Gastrocnemius medialis (tissue), 4 donors: ENCODE measurements around the gene PHKG2. TPM values are rescaled to one million over a fixed set of nuclear protein-coding genes. Genes with fewer than 3 reads are reported as not detected.

Experiments used
- ATAC-seq, 2 donors: fragments of 150-250 bp; one replicate each; pipeline ENCODE4 v1.9.1; 2016
- DNase-seq, 2 donors: peaks; one replicate each; pipeline ENCODE4 v3.0.0-alpha.2; 2019
- H3K27ac ChIP-seq, 4 donors: fragments of 200-600 bp; sonication (generic); 1 replicate in 1 of 4; 2 replicates in 3 of 4; pipeline ENCODE4 v1.5.1; 2016 to 2018; ENCODE audit warnings: mild to moderate bottlenecking in 2 of 4, moderate library complexity in 1 of 4
- H3K27me3 ChIP-seq, 3 donors: fragments of 200-600 bp; sonication (generic) in 2 of 3; 1 replicate in 1 of 3; 2 replicates in 2 of 3; pipeline versions ENCODE4 v1.5.1 to v1.6.0; 2016 to 2019; ENCODE audit warnings: mild to moderate bottlenecking in 1 of 3, moderate library complexity in 1 of 3
- H3K36me3 ChIP-seq, 2 donors: fragments of 200-600 bp; sonication (generic) in 1 of 2; one replicate each; pipeline ENCODE4 v1.5.1; 2017 to 2018
- H3K4me1 ChIP-seq, 2 donors: fragments of 200-600 bp; sonication (generic) in 1 of 2; one replicate each; pipeline ENCODE4 v1.5.1; 2016 to 2017; ENCODE audit warnings: mild to moderate bottlenecking in 2 of 2
- H3K4me3 ChIP-seq, 4 donors: fragments of 200-600 bp; sonication (generic) in 3 of 4; 1 replicate in 1 of 4; 2 replicates in 3 of 4; pipeline ENCODE4 v1.5.1; 2016 to 2019; ENCODE audit warnings: mild to moderate bottlenecking in 2 of 4
- H3K9me3 ChIP-seq, 3 donors: fragments of 200-600 bp; sonication (generic) in 2 of 3; 1 replicate in 1 of 3; 2 replicates in 2 of 3; pipeline ENCODE4 v1.5.1; 2016 to 2019
- CTCF ChIP-seq, 5 experiments: fragments of 450-650 bp in 3 of 5; fragments of 200-600 bp in 2 of 5; sonication (generic) in 2 of 5; IDR thresholded peaks in 4 of 5; conservative IDR thresholded peaks in 1 of 5; 1 replicate in 4 of 5; 2 replicates in 1 of 5; pipeline ENCODE4 v1.5.1; 2016 to 2019; ENCODE audit warnings: antibody characterized with exemption in 5 of 5, mild to moderate bottlenecking in 3 of 5, moderate library complexity in 3 of 5
- POLR2A ChIP-seq, 2 donors: fragments of 450-650 bp; IDR thresholded peaks; one replicate each; pipeline ENCODE4 v1.6.1; 2017; ENCODE audit warnings: antibody characterized with exemption in 2 of 2, mild to moderate bottlenecking in 2 of 2, moderate library complexity in 2 of 2
- in situ Hi-C, 4 donors: fragments of 200-750 bp; cut with MboI; loops; one replicate each; pipeline versions ENCODE4 v1.15.0 to v1.8.0; 2017; ENCODE audit warnings: low sequenced_read_pairs in 4 of 4
- intact Hi-C: fragments of 100-400 bp; cut with DNase I; formaldehyde crosslinking; loops from one replicate; pipeline ENCODE4 v1.15.1; 2023; ENCODE audit warnings: low total_unique reads
- total RNA-seq, 4 donors: library from RNA; depleted of rRNA; stranded (reverse); fragments of >200 nt; gene quantifications; one replicate each; pipeline versions ENCODE4 v1.1.0 to v1.2.3, GENCODE V29; 2016

PHKG2 gene
- total RNA-seq, 4 donors from 2014 or later, result 8.8 to 30.0 (median 21.6) TPM

DNA sequence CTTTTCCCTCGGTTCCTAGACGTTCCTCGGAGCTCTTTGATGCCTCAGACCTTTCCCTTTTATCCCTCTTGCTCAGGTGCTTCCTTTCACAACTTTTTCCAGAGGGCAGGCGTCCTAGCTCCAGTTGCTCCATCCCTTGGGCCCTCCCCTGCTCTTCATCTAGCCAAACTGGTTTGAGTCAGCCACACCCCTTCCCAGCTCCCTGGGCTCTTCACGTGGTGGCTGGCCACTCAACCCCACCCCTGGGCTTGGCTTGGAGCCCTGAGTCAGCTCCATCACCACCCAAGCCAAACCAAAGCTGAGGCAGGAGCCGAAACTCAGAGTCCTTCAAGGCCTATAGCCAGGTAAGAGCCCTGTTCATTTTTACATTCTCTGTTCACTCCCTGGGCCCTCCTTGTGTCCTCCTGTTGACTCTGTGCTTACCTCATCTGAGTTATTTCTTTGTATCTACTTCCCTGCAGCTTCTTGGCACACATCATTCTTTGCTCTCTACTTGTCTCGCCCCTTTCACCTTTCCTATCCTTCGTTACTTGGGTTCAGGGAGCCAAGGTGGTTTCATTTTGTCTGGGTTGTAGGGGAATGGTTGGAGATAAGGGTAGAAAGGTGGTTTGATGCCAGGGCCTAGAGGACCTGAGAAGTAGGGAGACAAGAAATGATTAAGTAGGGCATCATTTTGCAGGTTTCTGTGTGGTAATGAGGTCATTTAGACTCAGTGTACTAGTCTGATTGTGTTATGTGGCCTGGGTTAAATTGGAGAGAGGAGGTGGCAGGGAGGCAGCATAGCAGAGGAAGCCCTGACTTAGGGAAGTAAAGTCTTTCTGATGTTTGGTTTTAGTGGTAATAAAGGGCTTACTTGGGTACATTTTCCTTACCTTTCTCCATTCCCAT, 7.6 kb upstream of the PHKG2 start:
- ATAC-seq (peak; percentile 70 to 86), DNase-seq (peak; percentile 69 to 89)
- Histone ChIP-seq H3K4me3 (no peak overlapping the region), H3K4me1 (peaks cover 12 to 15% of the 10 kb centered on the region in 2 donors), H3K9me3 (no peaks in the 10 kb centered on the region), H3K36me3 (peaks cover 6 to 55% of the 10 kb centered on the region in 2 donors), H3K27me3 (no peaks in the 10 kb centered on the region), H3K27ac (peak overlapping the region; percentile 27 to 74 (median 67))
- in situ Hi-C loops (no loop called here), intact Hi-C loops (no loop called here)
- TF ChIP-seq CTCF (IDR thresholded peaks at IDR 0.05 in 4 of 5, conservative IDR thresholded peaks at IDR 0.05 in 1 of 5) (no peak), POLR2A (IDR thresholded peaks at IDR 0.05) (no peak)

DNA sequence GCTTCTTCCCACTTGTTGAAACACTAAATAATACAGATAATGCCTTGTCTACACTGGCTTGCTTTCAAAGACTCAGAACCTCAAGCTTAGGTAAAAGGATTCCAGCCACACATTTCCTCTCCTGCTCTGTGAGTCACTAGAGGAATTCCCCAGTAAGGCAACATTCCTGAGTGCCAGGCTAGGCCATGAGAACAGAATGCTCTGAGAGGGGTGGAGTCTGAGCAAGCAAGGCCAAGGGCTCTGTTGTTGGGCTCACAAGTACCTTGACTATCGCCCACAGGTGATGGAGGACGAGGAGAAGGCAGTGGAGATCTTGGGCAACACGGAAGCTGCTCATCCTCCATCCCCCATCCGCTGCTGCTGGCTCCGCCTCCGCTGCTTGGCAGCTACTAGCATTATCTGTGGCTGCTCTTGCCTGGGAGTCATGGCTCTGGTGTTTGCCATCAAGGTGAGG, 6.7 kb upstream of the PHKG2 start:
- no peak for ATAC-seq
- no peak for TF ChIP-seq CTCF (IDR thresholded peaks at IDR 0.05 in 4 of 5, conservative IDR thresholded peaks at IDR 0.05 in 1 of 5)
- TF ChIP-seq POLR2A (IDR thresholded peaks at IDR 0.05), result no peak
- in situ Hi-C loops, result no loop called here

DNA sequence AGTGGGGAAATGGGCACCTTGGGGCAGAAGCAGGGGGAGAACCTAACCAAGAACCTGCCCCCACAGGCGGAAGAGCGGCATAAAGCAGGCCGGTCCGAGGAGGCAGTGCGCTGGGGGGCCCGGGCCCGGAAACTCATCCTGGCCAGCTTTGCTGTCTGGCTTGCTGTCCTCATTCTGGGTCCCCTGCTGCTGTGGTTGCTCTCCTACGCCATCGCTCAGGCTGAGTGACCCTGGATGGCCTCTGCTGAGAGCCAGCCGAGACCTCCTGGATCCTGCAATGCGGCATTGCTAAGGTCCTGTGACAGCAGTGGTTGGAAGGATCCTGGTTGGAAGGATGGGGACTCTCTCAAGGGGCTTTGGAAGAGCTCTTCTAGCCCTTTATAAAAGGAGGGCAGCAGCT, 4.5 kb upstream of the PHKG2 start:
- peaks cover 0 to 24% of the 10 kb centered on the region in 2 donors for H3K36me3 ChIP-seq
- peak overlapping the region; percentile 58 to 68 (median 62) for H3K27ac ChIP-seq
- in situ Hi-C loops, result no loop called here
- no peak overlapping the region for H3K4me3 ChIP-seq
- DNase-seq, result peak in 1 of 2 donors; percentile 53
- no peaks in the 10 kb centered on the region for H3K9me3 ChIP-seq
- no peak for ATAC-seq
- no peaks in the 10 kb centered on the region for H3K27me3 ChIP-seq
- H3K4me1 ChIP-seq, result peaks cover 19 to 22% of the 10 kb centered on the region in 2 donors
- TF ChIP-seq POLR2A (IDR thresholded peaks at IDR 0.05) (no peak), CTCF (IDR thresholded peaks at IDR 0.05 in 4 of 5, conservative IDR thresholded peaks at IDR 0.05 in 1 of 5) (no peak)
- intact Hi-C loops, result no loop called here

More for the DNA sequence above, 6.7 kb upstream of the PHKG2 start:
- Histone ChIP-seq H3K4me1 (peaks cover 12 to 15% of the 10 kb centered on the region in 2 donors), H3K27me3 (no peaks in the 10 kb centered on the region), H3K9me3 (no peaks in the 10 kb centered on the region), H3K4me3 (no peak overlapping the region), H3K27ac (peak overlapping the region; percentile 9 to 65 (median 40)), H3K36me3 (peaks cover 3 to 46% of the 10 kb centered on the region in 2 donors)
- no peak for DNase-seq
- intact Hi-C loops, result no loop called here

GRCh38 chr16:30744183-30744582, 4.0 kb upstream of the PHKG2 start:
- intact Hi-C loops, result no loop called here
- DNase-seq (peak in 1 of 2 donors; percentile 69), ATAC-seq (peak in 1 of 2 donors; percentile 5)
- Histone ChIP-seq H3K36me3 (peaks cover 0 to 19% of the 10 kb centered on the region in 2 donors), H3K9me3 (no peaks in the 10 kb centered on the region), H3K4me1 (peaks cover 19 to 23% of the 10 kb centered on the region in 2 donors), H3K27me3 (no peaks in the 10 kb centered on the region), H3K4me3 (no peak overlapping the region), H3K27ac (peak overlapping the region; percentile 58 to 68 (median 62))
- TF ChIP-seq CTCF (IDR thresholded peaks at IDR 0.05 in 4 of 5, conservative IDR thresholded peaks at IDR 0.05 in 1 of 5), result no peak
- in situ Hi-C loops, result no loop called here
